ENCODE measurements around the gene PAPPA.

Gene PAPPA

GRCh38 chr9:116422119-116422979, 268.8 kb downstream of the PAPPA start:
- H3K27ac ChIP-seq, result no peak overlapping the region
- H3K4me3 ChIP-seq (ENCODE audit: low read depth in 1 of 2, low read length in 1 of 2), result no peak overlapping the region
- no peak for TF ChIP-seq CTCF (IDR thresholded peaks at IDR 0.05)
- H3K4me1 ChIP-seq (ENCODE audit: control insufficient read depth in 1 of 2, insufficient read depth in 1 of 2, low read depth in 1 of 2, low read length in 1 of 2), result no peaks in the 10 kb centered on the region
- no peaks in the 10 kb centered on the region for H3K27me3 ChIP-seq
- H3K9me3 ChIP-seq, result no peaks in the 10 kb centered on the region
- no peaks in the 10 kb centered on the region for H3K36me3 ChIP-seq

- Histone ChIP-seq H3K9me3 (no peaks in the 10 kb centered on the region), H3K36me3 (no peaks in the 10 kb centered on the region), H3K27me3 (no peaks in the 10 kb centered on the region), H3K4me3 (ENCODE audit: low read depth in 1 of 2, low read length in 1 of 2) (no peak overlapping the region), H3K27ac (no peak overlapping the region), H3K4me1 (ENCODE audit: control insufficient read depth in 1 of 2, insufficient read depth in 1 of 2, low read depth in 1 of 2, low read length in 1 of 2) (no peaks in the 10 kb centered on the region)
- no peak for TF ChIP-seq CTCF (IDR thresholded peaks at IDR 0.05)
Measured at GRCh38 chr9:116423149-116423548, 269.6 kb downstream of the PAPPA start.

- Histone ChIP-seq H3K27ac (no peak overlapping the region), H3K4me1 (ENCODE audit: control insufficient read depth in 1 of 2, insufficient read depth in 1 of 2, low read depth in 1 of 2, low read length in 1 of 2) (no peaks in the 10 kb centered on the region), H3K27me3 (no peaks in the 10 kb centered on the region), H3K9me3 (no peaks in the 10 kb centered on the region), H3K36me3 (no peaks in the 10 kb centered on the region), H3K4me3 (ENCODE audit: low read depth in 1 of 2, low read length in 1 of 2) (no peak overlapping the region)
- TF ChIP-seq CTCF (IDR thresholded peaks at IDR 0.05), result no peak
Measured at GRCh38 chr9:116425244-116425643, 271.7 kb downstream of the PAPPA start.

GRCh38 chr9:116430849-116431248, 277.3 kb downstream of the PAPPA start:
- Histone ChIP-seq H3K27me3 (no peaks in the 10 kb centered on the region), H3K4me3 (ENCODE audit: low read depth in 1 of 2, low read length in 1 of 2) (no peak overlapping the region), H3K36me3 (no peaks in the 10 kb centered on the region), H3K9me3 (no peaks in the 10 kb centered on the region), H3K27ac (no peak overlapping the region), H3K4me1 (ENCODE audit: control insufficient read depth in 1 of 2, insufficient read depth in 1 of 2, low read depth in 1 of 2, low read length in 1 of 2) (no peaks in the 10 kb centered on the region)
- no peak for TF ChIP-seq CTCF (IDR thresholded peaks at IDR 0.05)

GRCh38 chr9:116432051-116432450, 278.5 kb downstream of the PAPPA start:
- no peaks in the 10 kb centered on the region for H3K27me3 ChIP-seq
- H3K27ac ChIP-seq, result no peak overlapping the region
- no peaks in the 10 kb centered on the region for H3K36me3 ChIP-seq
- no peaks in the 10 kb centered on the region for H3K4me1 ChIP-seq (ENCODE audit: control insufficient read depth in 1 of 2, insufficient read depth in 1 of 2, low read depth in 1 of 2, low read length in 1 of 2)
- TF ChIP-seq CTCF (IDR thresholded peaks at IDR 0.05), result no peak
- H3K9me3 ChIP-seq, result no peaks in the 10 kb centered on the region
- H3K4me3 ChIP-seq (ENCODE audit: low read depth in 1 of 2, low read length in 1 of 2), result no peak overlapping the region

Measured in neutrophil (primary cell).